PC-3 (cell line): Measurements from ENCODE around the gene ZNF587B. TPM values are rescaled to one million over a fixed set of nuclear protein-coding genes. Genes with fewer than 3 reads are reported as not detected.

ENCODE experiments used
- ATAC-seq: fragments of 200-7000 bp; cut with Tn5 transposase; 2 replicates; pipeline ENCODE4 v1.9.1; 2020; ENCODE audit warnings: mild to moderate bottlenecking, moderate library complexity
- BruUV-seq: library from RNA; stranded (reverse); fragments of 400-500 nt; replicated peaks from 2 replicates; lab custom pipeline; 2021; lab: Mats Ljungman, UMichigan
- CTCF ChIA-PET: fragments of 300-600 bp; sonication (Branson Sonifier 250); formaldehyde crosslinking; loops from one replicate; lab custom pipeline; 2022; ENCODE audit warnings: antibody characterized with exemption; lab: Charles Lee
- POLR2A ChIA-PET: fragments of 300-600 bp; sonication (Branson Sonifier 250); formaldehyde crosslinking; loops from one replicate; lab custom pipeline; 2022; ENCODE audit warnings: antibody characterized with exemption; ENCODE audit not compliant: unreplicated experiment; lab: Charles Lee
- DNase-seq: peaks from one replicate; pipeline ENCODE4 v3.0.0-alpha.2; 2015
- H2AFZ ChIP-seq: fragments of 300-600 bp; sonication (generic); 2 replicates; pipeline ENCODE4 v1.6.0; 2016; ENCODE audit warnings: antibody characterized with exemption, low read length
- H3F3A ChIP-seq: fragments of 300-600 bp; sonication (generic); one replicate; pipeline ENCODE4 v1.6.0; 2017; ENCODE audit warnings: antibody characterized with exemption, low read length, control low read depth, mild to moderate bottlenecking; ENCODE audit not compliant: unreplicated experiment
- H3K27ac ChIP-seq: fragments of 300-600 bp; sonication (generic); 2 replicates; pipeline ENCODE4 v1.5.1; 2016; ENCODE audit warnings: mild to moderate bottlenecking, low read length
- H3K27me3 ChIP-seq: fragments of 300-600 bp; sonication (generic); 2 replicates; pipeline ENCODE4 v1.6.1; 2016; ENCODE audit warnings: low read length, mixed read lengths
- H3K36me3 ChIP-seq: fragments of 300-600 bp; sonication (generic); 2 replicates; pipeline ENCODE4 v1.6.1; 2016; ENCODE audit warnings: low read depth, mixed run types, low read length, mixed read lengths
- H3K4me1 ChIP-seq: fragments of 300-600 bp; sonication (generic); 2 replicates; pipeline ENCODE4 v1.5.1; 2016; ENCODE audit warnings: low read length; ENCODE audit not compliant: insufficient read depth
- H3K4me2 ChIP-seq: fragments of 300-600 bp; sonication (generic); 2 replicates; pipeline ENCODE4 v1.6.0; 2016; ENCODE audit warnings: low read length
- H3K4me3 ChIP-seq: fragments of 300-600 bp; sonication (generic); 2 replicates; pipeline ENCODE4 v1.5.1; 2016; ENCODE audit warnings: mild to moderate bottlenecking, low read length, mixed read lengths
- H3K79me2 ChIP-seq: fragments of 300-600 bp; sonication (generic); 2 replicates; pipeline ENCODE4 v1.6.1; 2017; ENCODE audit warnings: low read length, mixed read lengths
- H3K9ac ChIP-seq: fragments of 300-600 bp; sonication (generic); 2 replicates; pipeline ENCODE4 v1.6.0; 2016; ENCODE audit warnings: mild to moderate bottlenecking, low read length
- H3K9me2 ChIP-seq: fragments of 300-600 bp; sonication (generic); replicated peaks from 2 replicates; pipeline ENCODE4 v1.6.1; 2016; ENCODE audit warnings: mixed run types, low read length, mixed read lengths
- H3K9me3 ChIP-seq: fragments of 300-600 bp; sonication (generic); 2 replicates; pipeline ENCODE4 v1.6.1; 2016; ENCODE audit warnings: low read length, mixed read lengths
- H4K20me1 ChIP-seq: fragments of 300-600 bp; sonication (generic); 2 replicates; pipeline ENCODE4 v1.6.1; 2016; ENCODE audit warnings: low read length, mixed read lengths
- CTCF ChIP-seq: fragments of 300-600 bp; sonication (generic); conservative IDR thresholded peaks from 2 replicates; pipeline ENCODE4 v1.5.1; 2017; ENCODE audit warnings: antibody characterized with exemption, low read depth, mild to moderate bottlenecking, low read length
- EZH2 ChIP-seq: fragments of 300-600 bp; sonication (generic); IDR thresholded peaks from one replicate; pipeline ENCODE4 v1.6.1; 2017; ENCODE audit warnings: antibody characterized with exemption, mild to moderate bottlenecking, low read length; ENCODE audit not compliant: unreplicated experiment
- EZH2phosphoT487 ChIP-seq: fragments of 300-600 bp; sonication (generic); IDR thresholded peaks from 2 replicates; pipeline ENCODE4 v1.6.1; 2018; ENCODE audit warnings: mild to moderate bottlenecking, antibody characterized with exemption, low read length, borderline replicate concordance
- intact Hi-C: fragments of 100-400 bp; cut with micrococcal nuclease; formaldehyde crosslinking; loops from 2 replicates; pipeline ENCODE4 v1.9.0; 2023
- total RNA-seq: library from RNA; depleted of rRNA; stranded (reverse); fragments of >200 nt; gene quantifications from 2 replicates; pipeline ENCODE4 v1.2.3, GENCODE V29; 2014

The ZNF587B gene
- total RNA-seq, 1 experiment from 2014 or later: 21.2 TPM

DNA sequence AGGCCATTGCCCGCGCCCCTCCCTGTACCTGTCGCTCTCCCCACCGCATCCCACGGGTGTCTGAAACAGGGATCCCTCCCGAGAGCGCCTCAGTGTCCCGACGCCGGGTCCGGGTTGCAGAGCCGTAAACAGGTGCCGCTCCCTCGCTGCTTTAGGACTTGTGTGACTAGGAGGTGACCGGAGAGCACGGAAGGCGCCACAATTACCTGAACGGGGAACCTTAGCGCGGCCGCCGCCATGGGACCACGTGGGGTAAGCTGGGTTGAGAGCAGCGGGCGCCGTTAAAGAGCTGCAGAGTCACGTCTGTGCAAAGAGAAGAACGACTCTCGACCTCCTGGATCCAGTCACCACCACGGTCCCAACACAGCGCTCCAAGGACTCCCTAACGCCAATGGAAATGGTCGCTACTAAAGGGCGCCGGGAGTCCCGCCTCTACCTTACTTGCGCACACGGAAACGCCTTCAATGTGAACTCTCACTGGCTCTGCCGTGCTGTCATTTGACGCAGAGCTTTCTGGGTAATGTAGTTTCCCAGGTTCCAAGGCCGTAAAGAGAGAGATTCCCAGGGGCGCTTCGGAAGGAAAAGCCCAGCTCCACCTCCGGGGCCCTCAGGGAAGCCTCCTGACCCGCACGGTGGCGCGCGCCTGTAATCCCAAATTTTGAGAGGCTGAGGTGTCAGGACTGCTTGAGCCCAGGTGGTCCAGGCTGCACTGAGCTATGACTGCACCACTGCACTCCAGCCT, 15.4 kb upstream of the ZNF587B start, which contains the start of gene ZNF552:
Gene ZNF552 (minus strand): TSS at position 409 of the 742 bp plus-strand sequence. CDS start 170 bp downstream, at position 239.
- H3K27ac ChIP-seq: peak within 1 kb of the TSS; percentile 22
- peaks cover 36% of the 10 kb centered on the region for H3K79me2 ChIP-seq
- H3K27me3 ChIP-seq: no peaks in the 10 kb centered on the region
- ATAC-seq: peak; percentile 88
- peak within 1 kb of the TSS; percentile 79 for H3K9ac ChIP-seq
- peaks cover 10% of the 10 kb centered on the region for H3K4me1 ChIP-seq
- H3K4me2 ChIP-seq: peak within 1 kb of the TSS; percentile 98
- H2AFZ ChIP-seq: peak within 1 kb of the TSS; percentile 67
- TSS peak; percentile 70 for BruUV-seq
- no peaks in the 10 kb centered on the region for H3K9me3 ChIP-seq
- CTCF ChIA-PET: interaction anchor here (0.6 kb wide), 2 partner anchors 714 to 1842 kb away, joined by 4 to 5 read pairs; no protein-coding TSS in a partner anchor
- peaks cover 11% of the 10 kb centered on the region; the same call in 1 of the 2 replicates for H3K36me3 ChIP-seq
- POLR2A ChIA-PET: interaction anchor here (0.6 kb wide), 1 partner anchor 12 kb away, joined by 3 read pairs; no protein-coding TSS in a partner anchor
- H3K4me3 ChIP-seq: peak within 1 kb of the TSS; percentile 80
- H4K20me1 ChIP-seq: no peaks in the 10 kb centered on the region
- intact Hi-C loops: loop anchor here (2.0 to 10.0 kb wide), 3 partner anchors 68 to 340 kb away; partner anchors contain the start of genes ZNF211, ZNF329 and ZNF776
- no peaks in the 10 kb centered on the region for H3K9me2 ChIP-seq
- no peak for TF ChIP-seq EZH2
- TF ChIP-seq CTCF: no peak
- no peak for TF ChIP-seq EZH2phosphoT487
- H3F3A ChIP-seq: no peaks in the 10 kb centered on the region
- peak; percentile 97 for DNase-seq

- H3K27me3 ChIP-seq: no peaks in the 10 kb centered on the region
- peak overlapping the region; percentile 80; the same call in 1 of the 2 replicates for H3K4me3 ChIP-seq
- peak overlapping the region; percentile 67 for H2AFZ ChIP-seq
- ATAC-seq (no peak), DNase-seq (no peak)
- peaks cover 10% of the 10 kb centered on the region for H3K4me1 ChIP-seq
- H3K9ac ChIP-seq: no peak overlapping the region
- ChIA-PET CTCF (interaction anchor here (0.6 kb wide), 1 partner anchor 1843 kb away, joined by 5 read pairs; no protein-coding TSS in a partner anchor), POLR2A (interaction anchor here (0.6 kb wide), 1 partner anchor 13 kb away, joined by 3 read pairs; no protein-coding TSS in a partner anchor)
- TF ChIP-seq EZH2phosphoT487 (no peak), CTCF (no peak), EZH2 (no peak)
- H3K9me3 ChIP-seq: no peaks in the 10 kb centered on the region
- intact Hi-C loops: loop anchor here (2.0 to 10.0 kb wide), 3 partner anchors 69 to 339 kb away; partner anchors contain the start of genes ZNF211, ZNF329 and ZNF776
- H3K27ac ChIP-seq: no peak overlapping the region
- H3F3A ChIP-seq: no peaks in the 10 kb centered on the region
- peak overlapping the region; percentile 98 for H3K4me2 ChIP-seq
- no TSS peak for BruUV-seq
- H3K79me2 ChIP-seq: peaks cover 42% of the 10 kb centered on the region
- H3K36me3 ChIP-seq: peaks cover 5% of the 10 kb centered on the region; the same call in 1 of the 2 replicates
- H3K9me2 ChIP-seq: no peaks in the 10 kb centered on the region
- H4K20me1 ChIP-seq: no peaks in the 10 kb centered on the region
These were observed 14.6 kb upstream of the ZNF587B start for GRCh38 chr19:57815247-57816075.
